HG03139 (cell line): ENCODE results near the gene BCAS4.
"Not testable (repeated sequence)": the region's sequence is repeated elsewhere in the genome, so short reads cannot be mapped to it uniquely, and the experiment has no call there.

ENCODE experiments used
- ATAC-seq: cut with Tn5 transposase; IDR thresholded peaks from one replicate; pipeline ENCODE4 v1.9.1; 2021; ENCODE audit not compliant: unreplicated experiment

BCAS4 gene

DNA sequence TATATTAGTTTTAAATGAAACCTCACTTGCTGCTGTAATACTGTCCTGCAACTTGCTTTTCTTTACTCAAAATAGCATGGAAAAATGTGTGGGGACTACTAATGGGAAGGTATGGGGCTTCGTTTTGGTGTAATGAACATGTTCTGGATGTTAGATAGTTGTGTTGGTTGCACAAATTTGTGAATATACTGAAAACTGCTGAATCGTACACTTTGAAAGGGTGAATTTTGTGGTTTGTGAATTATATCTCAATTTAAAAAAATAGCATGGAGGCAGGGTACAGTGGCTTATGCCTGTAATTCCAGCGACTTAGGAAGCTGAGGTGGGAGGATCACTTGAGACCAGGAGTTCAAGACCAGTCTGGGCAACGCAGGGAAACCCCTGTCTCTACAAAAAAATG, 2.3 kb downstream of the BCAS4 start:
- no peak for ATAC-seq

DNA sequence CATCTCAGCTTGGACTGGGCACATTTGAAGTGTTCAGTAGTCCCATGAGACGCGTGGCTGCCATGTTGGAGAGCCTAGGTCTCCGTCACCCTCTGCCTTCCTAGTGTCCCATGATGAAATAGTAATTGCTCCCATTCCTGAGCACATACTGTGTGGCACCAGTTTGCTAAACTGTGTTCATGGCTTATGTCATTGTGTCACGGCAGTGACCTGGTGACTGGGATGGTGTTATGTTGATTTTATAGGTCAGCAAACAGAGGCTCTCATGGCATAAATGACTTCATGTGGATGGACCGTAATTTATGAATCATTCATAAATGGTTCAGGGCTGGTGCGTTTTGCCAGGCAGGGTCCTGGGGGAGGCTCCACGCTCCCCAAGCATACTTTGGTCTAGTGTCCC, 3.8 kb downstream of the BCAS4 start:
- ATAC-seq, result no peak

DNA sequence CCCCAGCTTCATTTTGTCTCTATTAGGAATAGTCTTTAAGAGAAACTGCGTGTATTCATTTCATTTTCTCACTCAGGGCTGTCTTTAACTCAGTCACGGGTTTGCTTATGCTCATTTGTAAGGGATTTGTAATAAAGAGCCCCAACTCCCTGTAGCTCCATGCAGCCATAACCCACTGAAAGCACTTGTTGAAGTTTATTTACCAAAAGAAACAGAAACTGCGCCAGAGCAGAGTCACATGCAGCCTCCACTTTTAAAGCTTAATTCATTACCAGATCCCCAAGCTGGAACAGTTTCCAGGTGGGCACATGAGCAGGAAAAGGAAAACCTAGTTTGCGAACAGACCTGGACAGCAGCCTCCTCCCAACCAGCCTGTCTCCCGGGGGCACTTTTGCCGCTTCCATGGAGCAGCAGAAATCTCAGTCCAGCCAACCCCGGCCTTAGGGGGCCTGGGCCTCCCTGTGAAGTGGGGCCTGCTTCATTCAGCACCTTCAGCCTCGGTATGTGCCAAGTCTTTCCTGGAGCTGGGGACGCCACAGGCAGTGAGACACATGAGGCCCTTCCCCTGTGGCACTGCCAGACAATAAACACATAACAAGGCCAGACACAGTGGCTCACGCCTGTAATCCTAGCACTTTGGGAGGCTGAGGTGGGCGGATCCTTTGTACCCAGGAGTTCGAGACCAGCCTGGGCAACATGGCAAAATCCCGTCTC, 4.5 kb downstream of the BCAS4 start:
- no peak for ATAC-seq

DNA sequence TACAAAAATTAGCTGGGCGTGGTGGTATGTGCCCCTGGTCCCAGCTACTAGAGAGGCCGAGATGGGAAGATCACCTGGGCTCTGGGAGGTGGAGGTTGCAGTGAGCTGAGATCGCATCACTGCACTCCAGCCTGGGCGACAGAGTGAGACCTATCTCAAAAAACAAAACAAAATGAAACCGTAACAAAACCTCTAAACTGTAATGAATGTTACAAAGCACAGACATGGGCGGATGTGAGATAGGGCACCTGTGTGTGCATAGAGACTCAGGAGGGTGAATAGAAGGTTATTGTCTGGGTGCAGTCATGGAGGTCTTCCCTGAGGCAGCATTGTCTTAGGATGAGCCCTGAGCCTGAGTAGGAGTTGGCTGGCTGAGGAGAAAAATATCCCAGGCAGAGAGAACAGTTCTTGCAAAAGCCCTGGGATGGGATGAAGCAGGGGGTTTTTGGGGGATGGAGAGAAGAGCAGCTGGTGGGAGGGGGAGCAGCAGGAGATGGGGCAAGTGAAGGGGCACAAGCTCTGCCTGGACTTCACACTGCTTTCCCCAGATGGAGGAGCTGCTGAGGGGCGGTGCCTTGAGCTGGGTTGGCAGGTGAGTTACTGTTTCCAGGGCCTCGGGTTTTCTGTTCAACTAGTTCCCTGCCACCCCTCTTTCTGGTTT, 5.2 kb downstream of the BCAS4 start:
- peak; percentile 42 for ATAC-seq

DNA sequence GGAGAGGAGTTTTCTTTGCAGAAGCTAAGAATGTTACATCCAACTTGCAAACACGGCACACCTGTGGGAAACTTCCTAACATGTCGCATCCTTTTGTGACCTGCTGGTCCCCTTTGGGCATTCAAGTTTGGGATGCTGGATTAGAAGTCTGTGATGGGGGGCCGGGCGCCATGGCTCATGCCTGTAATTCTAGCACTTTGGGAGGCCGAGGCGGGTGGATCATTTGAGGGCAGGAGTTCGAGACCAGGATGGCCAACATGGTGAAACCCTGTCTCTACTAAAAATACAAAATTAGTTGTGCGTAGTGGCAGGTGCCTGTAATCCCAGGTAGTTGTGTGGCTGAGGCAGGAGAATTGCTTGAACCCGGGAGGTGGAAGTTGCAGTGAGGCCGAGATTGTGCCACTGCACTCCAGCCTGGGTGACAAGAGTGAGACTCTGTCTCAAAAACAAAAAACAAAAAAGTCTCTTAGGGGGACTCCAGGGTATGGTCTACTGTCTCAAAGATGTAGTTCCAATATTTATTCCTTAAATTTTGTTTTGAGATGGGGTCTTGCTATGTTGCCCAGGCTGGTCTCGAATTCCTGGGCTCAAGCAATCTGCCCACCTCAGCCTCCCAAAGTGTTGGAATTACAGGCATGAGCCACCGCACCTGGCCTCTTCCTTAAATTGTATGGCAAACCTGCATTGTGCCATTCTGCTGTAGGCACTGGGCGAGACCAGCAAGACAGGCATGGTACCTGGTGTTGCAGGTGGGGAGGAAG, 6.3 kb downstream of the BCAS4 start:
- not testable (repeated sequence) for ATAC-seq

DNA sequence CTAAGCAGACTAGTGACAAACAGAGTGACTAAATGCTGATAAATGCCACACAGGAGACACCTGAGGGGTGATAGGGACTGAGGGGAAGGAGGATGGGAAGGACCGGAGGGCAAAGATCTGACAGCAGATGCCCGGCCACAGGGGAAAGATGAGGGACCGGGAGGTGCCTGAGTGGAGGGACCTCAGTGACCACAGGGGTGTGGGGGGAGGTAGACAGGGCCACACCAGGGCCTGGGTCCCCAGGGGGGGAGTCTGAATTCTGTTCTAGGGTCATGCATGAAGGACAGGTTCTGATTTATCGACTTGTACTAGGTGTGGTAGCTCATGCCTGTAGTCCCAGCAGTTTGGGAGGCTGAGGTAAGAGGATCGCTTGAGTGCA, 6.9 kb downstream of the BCAS4 start:
- no peak for ATAC-seq

DNA sequence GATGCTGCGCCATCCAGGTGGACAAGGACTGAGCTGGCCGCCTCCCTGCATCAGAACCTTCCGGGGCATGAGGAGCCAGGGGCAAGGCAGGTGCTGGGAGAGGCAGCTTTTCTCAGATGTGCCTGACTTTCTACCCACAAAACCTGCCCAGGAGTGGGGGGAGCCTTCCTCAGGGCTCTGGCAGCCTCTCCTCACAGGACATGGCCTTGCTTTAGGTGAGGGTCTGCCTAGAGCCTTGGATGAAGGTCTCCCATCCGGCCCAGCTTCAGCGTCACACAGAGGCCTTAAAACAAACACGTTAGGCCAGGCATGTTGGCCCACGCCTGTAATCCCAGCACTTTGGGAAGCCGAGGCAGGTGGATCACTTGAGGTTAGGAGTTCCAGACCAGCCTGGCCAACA, 7.4 kb downstream of the BCAS4 start:
- ATAC-seq, result no peak

DNA sequence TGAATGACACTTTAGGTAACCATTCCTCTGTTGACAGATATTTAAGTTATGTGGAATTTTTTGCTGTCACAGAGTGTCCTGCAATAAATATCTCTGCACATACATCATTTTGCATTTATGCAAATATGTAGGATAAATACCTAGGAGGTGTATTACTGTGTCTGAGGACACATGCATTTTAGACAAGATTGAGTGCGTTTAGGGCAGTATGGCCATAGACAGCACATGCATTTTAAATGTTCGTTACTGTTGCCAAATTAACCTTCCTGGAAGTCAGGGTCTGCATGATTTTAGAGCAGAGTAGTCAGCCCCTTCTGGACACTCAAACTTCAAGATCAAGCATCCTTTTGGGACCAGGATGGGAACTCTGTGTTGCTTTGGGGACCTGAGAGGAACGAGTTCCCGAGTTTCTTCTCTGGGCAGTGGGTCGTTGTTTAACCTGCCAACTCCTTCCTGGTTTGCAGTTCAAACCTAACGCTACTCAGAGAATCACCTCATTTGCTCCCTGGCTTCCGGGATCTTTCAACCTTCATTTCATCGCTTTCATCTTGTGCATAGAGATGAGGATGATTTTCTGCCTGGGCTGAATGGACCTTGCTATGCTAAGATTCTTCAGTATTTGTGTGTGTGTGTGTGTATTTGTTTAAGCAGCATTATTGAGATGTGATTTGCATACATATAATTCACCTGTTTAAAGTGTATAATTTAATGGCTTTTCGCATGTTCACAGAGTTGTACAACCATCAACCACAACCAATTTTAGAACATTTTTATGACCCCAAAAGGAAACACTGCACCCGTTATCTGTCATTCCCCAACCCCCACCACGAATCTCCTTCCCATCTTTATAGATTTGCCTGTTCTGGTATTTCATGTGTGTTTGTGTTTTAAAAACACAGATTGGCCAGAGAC, 9.8 kb downstream of the BCAS4 start:
- ATAC-seq, result no peak

DNA sequence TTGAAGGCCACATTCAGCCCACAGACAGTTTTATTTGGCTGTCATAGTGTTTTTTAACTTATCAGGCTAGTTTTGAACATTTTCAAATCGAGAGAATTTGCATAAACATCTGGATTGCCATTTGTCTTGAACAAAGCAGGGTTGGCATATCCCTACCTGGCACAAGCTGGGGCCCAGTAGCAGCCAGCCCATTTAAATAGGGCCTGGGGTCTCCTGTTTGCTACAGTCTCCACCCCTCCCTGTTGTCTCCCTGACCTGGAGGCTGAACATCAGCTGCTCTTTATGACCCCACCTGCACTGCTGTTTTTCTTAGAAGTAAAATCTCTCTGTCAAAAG, 10.5 kb downstream of the BCAS4 start:
- ATAC-seq, result no peak

DNA sequence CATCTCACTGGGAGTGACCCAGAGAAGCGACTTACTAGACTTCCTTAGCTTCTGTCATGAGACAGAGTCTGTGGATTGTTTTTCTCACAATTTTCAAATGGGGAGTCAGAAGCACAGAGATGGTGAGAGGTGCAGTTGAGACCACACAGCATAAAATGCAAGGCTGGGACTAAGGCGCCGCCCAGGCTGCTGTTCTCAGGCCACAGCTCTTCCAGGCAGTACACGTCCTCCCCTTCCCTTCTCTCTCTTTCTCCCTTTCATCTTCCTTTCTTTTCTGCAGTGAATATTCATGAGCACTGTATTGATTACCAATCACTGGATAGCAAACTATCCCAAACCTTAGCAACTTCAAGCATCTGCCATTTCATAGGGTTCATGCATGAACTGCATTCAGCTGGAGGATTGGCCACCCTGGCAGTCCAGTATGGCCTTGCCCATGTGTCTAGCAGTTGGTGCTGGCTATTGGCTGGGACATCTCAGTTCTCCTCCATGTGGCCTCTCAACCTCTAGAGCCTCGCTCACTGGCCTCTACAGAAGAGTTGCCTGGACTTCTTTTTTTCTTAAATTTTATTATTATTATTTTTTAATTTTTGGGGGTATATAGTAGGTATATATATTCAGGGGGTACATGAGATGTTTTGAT, 11.4 kb downstream of the BCAS4 start:
- no peak for ATAC-seq

DNA sequence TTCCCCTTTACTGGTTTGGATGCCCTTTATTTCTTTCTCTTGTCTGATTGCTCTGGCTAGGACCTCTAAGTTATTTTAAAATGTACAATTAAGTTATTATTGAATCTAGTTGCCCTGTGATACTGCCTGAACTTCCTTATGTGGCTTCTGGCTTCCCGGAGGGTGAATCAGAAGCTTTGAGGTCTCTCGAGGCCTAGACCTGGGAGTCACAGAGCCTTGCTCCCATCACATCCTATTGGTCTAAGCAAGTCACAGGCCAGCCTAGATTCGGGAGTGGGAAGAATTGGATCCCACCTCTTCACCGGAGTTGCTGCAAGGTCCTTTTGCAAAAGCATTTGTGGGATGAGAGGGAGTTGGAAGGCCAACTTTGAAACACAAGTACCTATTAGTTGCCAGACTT, 15.2 kb downstream of the BCAS4 start:
- ATAC-seq, result no peak

DNA sequence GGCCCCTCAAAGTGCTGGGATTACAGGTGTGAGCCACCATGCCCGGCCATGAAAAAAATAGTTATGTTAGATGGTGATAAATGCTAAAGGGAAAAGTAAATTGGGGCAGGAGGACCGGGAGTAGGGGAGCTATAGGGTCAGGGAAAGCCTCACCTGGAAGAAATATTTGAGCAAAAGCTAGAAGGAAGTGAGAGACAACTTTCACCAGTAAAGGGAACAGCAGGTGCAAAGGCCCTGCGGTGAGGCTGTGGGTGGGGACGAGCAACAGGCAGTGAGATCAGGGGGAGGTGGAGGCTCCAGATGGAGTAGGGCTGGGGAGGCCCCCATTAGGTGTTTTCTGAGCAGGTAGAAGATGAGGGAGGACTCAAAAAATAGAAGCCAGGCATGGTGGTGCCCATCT, 16.0 kb downstream of the BCAS4 start:
- ATAC-seq, result no peak

DNA sequence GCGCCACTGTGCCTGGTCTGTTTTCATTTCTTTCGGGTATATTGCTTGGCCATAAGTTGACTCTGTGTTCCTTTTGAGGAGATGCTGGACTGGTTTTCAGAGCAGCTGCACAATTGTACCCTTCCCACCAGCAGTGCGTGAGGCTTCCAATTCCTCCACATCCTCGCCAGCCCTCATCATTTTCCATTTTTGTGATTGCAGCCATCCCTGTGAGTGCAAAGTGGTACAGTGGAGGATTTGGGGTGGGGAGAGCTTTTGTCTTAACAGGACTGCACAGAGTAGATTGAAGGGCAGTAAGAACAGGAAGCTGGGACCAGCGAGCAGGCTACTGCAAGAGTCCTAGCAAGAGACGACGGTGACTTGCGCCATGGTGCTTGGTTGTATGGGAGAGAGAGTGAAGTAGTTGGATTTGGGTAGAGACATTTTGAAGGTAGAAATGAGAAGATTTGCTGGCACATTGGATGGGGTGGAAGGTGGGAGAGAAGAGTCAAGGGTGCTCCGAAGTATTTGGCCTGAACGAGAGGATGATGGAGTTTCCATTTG, 18.3 kb downstream of the BCAS4 start:
- no peak for ATAC-seq

DNA sequence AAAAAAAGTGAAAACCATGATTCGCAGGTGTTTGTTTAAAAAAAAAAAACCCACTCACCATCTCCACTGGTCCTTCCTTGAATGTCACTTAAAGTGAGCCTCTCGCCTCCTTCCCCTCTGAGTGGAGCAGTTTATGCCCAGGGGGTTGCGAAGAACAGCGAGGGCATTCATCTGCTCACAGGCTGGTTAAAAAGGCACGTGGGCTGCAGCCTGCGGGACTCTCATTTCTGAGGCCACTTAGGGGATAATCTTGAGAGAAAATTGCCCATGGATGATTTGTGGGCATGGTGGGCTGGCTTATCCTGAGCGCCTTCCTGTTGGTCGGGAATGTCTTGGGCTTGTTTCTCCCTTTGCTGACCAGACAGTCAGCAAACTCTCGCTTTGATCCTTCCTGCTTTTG, 18.9 kb downstream of the BCAS4 start:
- no peak for ATAC-seq

DNA sequence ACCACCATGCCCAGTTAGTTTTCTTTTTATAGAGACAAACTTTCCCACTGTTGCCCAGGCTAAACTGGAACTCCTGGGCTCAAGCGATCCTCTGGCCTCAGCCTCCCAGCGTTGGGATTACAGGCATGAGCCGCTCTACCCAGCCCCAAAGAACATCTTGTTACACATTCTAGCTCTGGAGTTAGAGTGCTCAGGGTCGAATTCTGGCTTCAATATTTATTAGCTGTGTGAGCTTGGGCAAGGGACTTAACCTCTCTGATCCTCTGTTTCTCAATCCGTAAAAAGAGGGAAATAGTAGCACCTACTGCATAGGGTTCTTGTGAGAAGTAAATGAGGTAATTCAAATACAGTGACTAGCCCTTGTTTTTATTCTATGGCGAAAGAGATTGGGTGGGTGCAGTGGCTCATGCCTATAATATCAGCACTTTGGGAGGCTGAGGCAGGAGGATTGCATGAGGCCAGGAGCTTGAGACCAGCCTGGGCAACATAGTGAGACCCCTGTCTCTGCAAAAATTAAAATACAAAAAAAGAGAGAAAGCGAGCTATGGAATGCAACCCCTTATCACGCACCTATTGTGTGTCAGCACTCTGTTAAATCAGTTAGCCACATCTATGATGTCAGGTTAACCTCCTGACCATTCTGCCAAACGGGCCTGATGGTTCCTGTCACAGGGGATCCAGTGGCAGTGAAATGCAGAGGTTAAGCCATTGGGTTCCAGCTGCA, 19.7 kb downstream of the BCAS4 start:
- ATAC-seq, result no peak

DNA sequence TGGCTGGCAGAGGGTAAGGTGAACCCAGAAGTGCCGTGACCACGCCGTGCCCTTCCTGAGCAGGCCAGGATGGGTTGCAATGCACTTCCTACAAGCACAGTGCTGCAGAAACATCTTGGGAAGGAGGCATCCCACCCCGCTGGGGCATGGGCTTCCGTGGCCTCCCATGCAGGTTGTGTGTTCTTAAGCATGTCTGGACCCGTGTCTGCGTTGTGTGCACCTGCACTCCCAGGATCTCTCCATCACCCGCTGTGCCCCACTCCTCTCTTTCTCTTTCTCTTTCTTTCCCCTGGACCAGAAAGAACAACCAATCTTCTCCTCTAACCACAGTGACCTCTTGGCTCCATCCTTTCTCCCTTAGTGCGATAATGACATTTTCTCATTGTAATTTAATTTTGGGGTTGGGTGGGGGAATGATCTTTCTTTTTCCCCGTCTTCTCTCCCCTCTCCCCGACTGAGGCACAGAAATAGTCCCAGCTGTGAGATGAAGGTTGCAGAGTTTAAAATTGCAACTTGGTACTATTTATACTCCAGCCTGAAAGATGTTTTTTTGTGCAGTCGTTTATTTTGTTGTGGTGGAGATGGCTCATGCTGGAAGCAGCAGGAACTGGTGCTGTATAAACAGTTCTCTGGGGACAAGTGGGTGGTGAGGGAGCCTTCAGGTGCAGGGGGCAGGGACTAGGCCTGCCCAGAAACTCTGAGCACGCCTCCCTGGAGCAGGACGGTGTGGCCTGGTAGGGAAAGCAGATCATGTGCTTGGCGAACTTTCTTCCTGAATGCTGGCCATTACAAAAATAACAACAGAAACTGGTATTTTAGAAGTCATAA, 20.5 kb downstream of the BCAS4 start:
- ATAC-seq, result no peak

DNA sequence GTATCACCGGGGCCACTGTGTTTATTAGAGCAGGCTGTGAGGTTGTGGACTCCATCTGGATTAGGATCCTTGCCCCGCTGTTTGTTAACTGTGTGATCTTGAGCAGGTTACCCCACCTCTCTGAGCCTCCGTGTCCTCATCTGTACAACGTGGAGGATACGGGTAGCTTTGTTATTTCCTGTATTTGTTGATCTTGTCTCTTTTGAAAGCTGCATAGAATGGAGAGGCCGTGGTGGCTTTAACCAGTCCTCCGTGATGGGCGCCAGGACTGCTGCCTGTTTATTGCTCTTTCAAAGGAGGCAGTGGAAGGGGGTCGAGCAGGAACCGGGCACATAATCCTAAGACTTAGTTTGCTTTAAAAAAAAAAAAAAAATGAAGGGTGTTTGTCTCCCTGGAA, 22.9 kb downstream of the BCAS4 start:
- ATAC-seq, result no peak

DNA sequence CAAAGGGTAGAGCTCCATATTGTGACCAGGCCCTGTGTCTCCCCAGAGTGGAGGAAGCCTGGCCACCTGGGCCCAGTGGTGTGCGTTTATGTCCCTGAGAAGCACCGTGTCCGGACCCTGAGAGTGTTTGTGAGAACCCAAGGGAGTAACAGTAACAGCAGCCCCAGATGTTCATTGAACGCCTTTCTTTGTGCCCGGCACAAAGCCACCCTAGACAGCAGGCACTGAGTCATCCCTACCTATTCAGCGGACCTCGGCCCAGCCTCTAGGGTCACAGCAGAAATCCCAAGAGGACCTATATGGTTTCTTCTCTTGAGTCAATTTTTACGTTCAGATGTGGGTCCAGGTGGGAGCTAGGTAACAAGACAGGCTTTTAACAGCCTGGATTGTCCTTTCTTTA, 24.5 kb downstream of the BCAS4 start:
- no peak for ATAC-seq
